NT2/D1 (cell line): ENCODE measurements around the gene MAST4.

Source experiments
- DNase-seq: peaks from one replicate; pipeline ENCODE4 v3.0.0-alpha.2; 2011; ENCODE audit warnings: low read depth, low spot score
- H3K27me3 ChIP-seq: 2 replicates; pipeline ENCODE4 v1.6.0; 2011; ENCODE audit warnings: mild to moderate bottlenecking; ENCODE audit not compliant: insufficient read length, insufficient read depth
- H3K36me3 ChIP-seq: 2 replicates; pipeline ENCODE4 v1.6.1; 2011; ENCODE audit warnings: mild to moderate bottlenecking, low read length, mixed read lengths; ENCODE audit not compliant: insufficient read depth, insufficient read length
- H3K4me1 ChIP-seq: 2 replicates; pipeline ENCODE4 v1.5.1; 2011; ENCODE audit not compliant: insufficient read depth, insufficient read length
- H3K4me3 ChIP-seq: 2 replicates; pipeline ENCODE4 v1.5.1; 2011; ENCODE audit warnings: low read depth; ENCODE audit not compliant: insufficient read length
- H3K9ac ChIP-seq: 2 replicates; pipeline ENCODE4 v1.6.0; 2011; ENCODE audit warnings: low read depth; ENCODE audit not compliant: insufficient read length
- H3K9me3 ChIP-seq: 2 replicates; pipeline ENCODE4 v1.5.1; 2011; ENCODE audit warnings: mild to moderate bottlenecking, low read length; ENCODE audit not compliant: insufficient read depth
- SUZ12 ChIP-seq: IDR thresholded peaks from 2 replicates; pipeline ENCODE4 v1.6.1; 2011; ENCODE audit not compliant: insufficient read length, insufficient read depth; ENCODE audit errors: extremely low read depth
- YY1 ChIP-seq: IDR thresholded peaks from 2 replicates; pipeline ENCODE4 v1.6.1; 2011; ENCODE audit not compliant: insufficient read length, insufficient read depth
- ZNF274 ChIP-seq: IDR thresholded peaks from 2 replicates; pipeline ENCODE4 v1.6.1; 2011; ENCODE audit warnings: mild to moderate bottlenecking, low read depth, low read length

Gene MAST4

GRCh38 chr5:66898241-66898995 is 302.2 kb downstream of the MAST4 start:
- Histone ChIP-seq H3K27me3 (peaks cover 23% of the 10 kb centered on the region), H3K4me1 (no peaks in the 10 kb centered on the region), H3K36me3 (no peaks in the 10 kb centered on the region), H3K9ac (no peak overlapping the region), H3K4me3 (no peak overlapping the region), H3K9me3 (no peaks in the 10 kb centered on the region)
- DNase-seq = no peak
- no peak for TF ChIP-seq SUZ12
- no peak for TF ChIP-seq YY1
- TF ChIP-seq ZNF274 = no peak

GRCh38 chr5:66903218-66903617 is 307.0 kb downstream of the MAST4 start:
- no peak for DNase-seq
- Histone ChIP-seq H3K9ac (no peak overlapping the region), H3K4me1 (no peaks in the 10 kb centered on the region), H3K4me3 (no peak overlapping the region), H3K27me3 (peaks cover 50% of the 10 kb centered on the region), H3K36me3 (no peaks in the 10 kb centered on the region), H3K9me3 (no peaks in the 10 kb centered on the region)
- TF ChIP-seq SUZ12 (no peak), YY1 (no peak), ZNF274 (no peak)

GRCh38 chr5:66903709-66904108 is 307.5 kb downstream of the MAST4 start:
- Histone ChIP-seq H3K9ac (no peak overlapping the region), H3K9me3 (no peaks in the 10 kb centered on the region), H3K36me3 (no peaks in the 10 kb centered on the region), H3K4me3 (no peak overlapping the region), H3K27me3 (peaks cover 50% of the 10 kb centered on the region), H3K4me1 (no peaks in the 10 kb centered on the region)
- no peak for DNase-seq
- TF ChIP-seq SUZ12 (no peak), YY1 (no peak), ZNF274 (no peak)

DNA sequence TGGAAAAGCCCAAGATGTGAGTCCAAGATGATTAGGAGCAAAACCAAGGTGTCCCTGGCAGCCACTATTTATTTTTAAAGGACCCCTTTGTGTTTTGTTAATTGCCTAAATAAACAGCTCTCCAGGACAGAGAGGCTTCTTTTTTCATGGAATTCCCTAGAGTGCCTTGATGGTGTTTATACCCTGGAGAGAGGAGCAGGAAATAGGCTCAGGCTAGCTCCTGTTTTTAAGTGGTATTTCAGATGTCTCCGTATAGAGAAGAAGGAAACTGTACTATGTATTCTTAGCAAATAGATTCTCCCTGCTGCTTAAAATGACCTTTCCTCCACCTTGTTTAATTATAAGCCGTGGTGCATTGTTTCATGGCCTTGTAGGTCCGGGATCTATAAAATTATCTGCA is 308.0 kb downstream of the MAST4 start:
- Histone ChIP-seq H3K4me1 (no peaks in the 10 kb centered on the region), H3K9me3 (no peaks in the 10 kb centered on the region), H3K9ac (no peak overlapping the region), H3K4me3 (no peak overlapping the region), H3K27me3 (peaks cover 50% of the 10 kb centered on the region), H3K36me3 (no peaks in the 10 kb centered on the region)
- DNase-seq = peak; percentile 49
- no peak for TF ChIP-seq YY1
- no peak for TF ChIP-seq SUZ12
- no peak for TF ChIP-seq ZNF274

DNA sequence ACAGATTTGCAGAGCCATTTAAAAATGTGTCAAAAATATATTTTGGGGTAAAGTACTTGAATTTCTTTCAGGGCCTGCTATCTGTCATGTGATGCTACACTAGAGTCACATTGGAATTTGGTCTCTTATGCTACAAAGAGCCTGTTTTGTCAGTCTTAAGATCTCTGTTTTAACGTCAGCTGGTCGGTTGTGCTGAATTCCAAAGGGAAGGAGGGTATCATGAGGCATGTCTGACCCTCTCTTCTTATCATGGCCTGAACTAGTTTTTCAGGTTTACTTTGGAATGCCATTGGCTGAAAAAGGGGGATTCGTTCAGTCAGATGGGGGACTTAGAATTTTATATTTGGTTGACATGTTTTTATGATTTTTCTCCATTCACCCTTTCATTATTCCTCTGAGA is 309.8 kb downstream of the MAST4 start:
- H3K9me3 ChIP-seq = 0 out of 2 replicates have a peak, but pooled peaks cover 5% of the 10 kb centered on the region
- no peaks in the 10 kb centered on the region for H3K4me1 ChIP-seq
- DNase-seq = no peak
- no peaks in the 10 kb centered on the region for H3K36me3 ChIP-seq
- H3K27me3 ChIP-seq = peaks cover 50% of the 10 kb centered on the region
- TF ChIP-seq SUZ12 (no peak), YY1 (no peak), ZNF274 (no peak)
- no peak overlapping the region for H3K9ac ChIP-seq
- H3K4me3 ChIP-seq = no peak overlapping the region

- Histone ChIP-seq H3K4me3 (no peak overlapping the region), H3K9me3 (0 out of 2 replicates have a peak, but pooled peaks cover 5% of the 10 kb centered on the region), H3K9ac (no peak overlapping the region), H3K4me1 (no peaks in the 10 kb centered on the region), H3K27me3 (peaks cover 29% of the 10 kb centered on the region), H3K36me3 (no peaks in the 10 kb centered on the region)
- no peak for TF ChIP-seq ZNF274
- no peak for TF ChIP-seq YY1
- TF ChIP-seq SUZ12 = no peak
- DNase-seq = no peak
These were observed 312.0 kb downstream of the MAST4 start for GRCh38 chr5:66908230-66908629.

DNA sequence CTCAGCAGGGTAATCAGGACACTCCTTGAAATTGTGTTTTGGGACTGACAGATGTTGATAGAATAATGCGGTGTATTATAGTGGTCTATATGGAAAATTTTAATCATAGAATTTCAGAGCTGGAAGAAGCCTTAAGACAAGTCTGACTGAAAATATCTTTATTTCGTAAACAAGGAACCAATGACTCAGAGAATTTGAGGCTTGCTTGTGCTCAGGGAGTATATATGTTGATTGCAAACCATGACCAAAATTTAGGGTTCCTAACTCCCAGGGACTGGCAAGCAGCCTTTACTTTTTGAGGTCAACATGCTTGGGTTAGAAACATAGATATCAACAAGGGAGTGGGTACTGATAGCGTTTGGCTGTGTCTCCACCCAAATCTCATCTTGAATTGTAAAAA is 313.2 kb downstream of the MAST4 start:
- DNase-seq = no peak
- Histone ChIP-seq H3K4me1 (no peaks in the 10 kb centered on the region), H3K4me3 (no peak overlapping the region), H3K9ac (no peak overlapping the region), H3K9me3 (0 out of 2 replicates have a peak, but pooled peaks cover 5% of the 10 kb centered on the region), H3K27me3 (peaks cover 25% of the 10 kb centered on the region), H3K36me3 (no peaks in the 10 kb centered on the region)
- no peak for TF ChIP-seq YY1
- no peak for TF ChIP-seq ZNF274
- TF ChIP-seq SUZ12 = no peak
